Measurements from ENCODE around the gene STXBP1.

Gene STXBP1

DNA sequence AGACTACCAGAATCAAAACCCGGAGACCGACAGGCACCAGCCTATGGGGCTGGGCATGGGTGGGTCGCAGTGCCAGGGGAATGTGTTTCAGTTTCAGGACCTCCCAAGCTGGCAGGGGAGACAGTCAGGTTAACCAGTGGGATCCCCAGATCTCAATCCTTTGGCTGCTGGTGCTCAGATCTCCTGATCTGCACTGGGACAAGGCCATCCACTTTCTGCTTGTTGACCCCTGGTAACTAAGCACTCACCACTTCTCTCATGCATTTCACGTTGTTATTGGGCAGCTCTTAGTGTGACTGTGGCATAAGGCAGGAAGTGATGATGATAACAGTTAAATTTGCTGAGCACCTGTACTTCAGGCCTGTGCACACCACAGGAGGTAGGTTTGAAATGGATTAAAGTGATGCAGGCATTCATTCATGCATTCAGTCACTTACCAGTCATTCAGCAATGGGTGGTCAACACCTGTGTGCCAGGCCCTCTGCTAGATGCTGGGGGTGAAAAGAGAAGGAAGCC lies 42.1 kb upstream of the STXBP1 start:
- Mint-ChIP-seq H3K9me3 (no peaks in the 10 kb centered on the region), H3K36me3 (ENCODE audit: low read depth) (no peaks in the 10 kb centered on the region), H3K4me3 (peak overlapping the region; percentile 89 to 92 (median 90)), H3K4me1 (peaks cover 39% of the 10 kb centered on the region), H3K27ac (peak overlapping the region; percentile 96 to 98 (median 98)), H3K27me3 (ENCODE audit: low read depth) (no peaks in the 10 kb centered on the region)
- TF ChIP-seq, protein P1, sequence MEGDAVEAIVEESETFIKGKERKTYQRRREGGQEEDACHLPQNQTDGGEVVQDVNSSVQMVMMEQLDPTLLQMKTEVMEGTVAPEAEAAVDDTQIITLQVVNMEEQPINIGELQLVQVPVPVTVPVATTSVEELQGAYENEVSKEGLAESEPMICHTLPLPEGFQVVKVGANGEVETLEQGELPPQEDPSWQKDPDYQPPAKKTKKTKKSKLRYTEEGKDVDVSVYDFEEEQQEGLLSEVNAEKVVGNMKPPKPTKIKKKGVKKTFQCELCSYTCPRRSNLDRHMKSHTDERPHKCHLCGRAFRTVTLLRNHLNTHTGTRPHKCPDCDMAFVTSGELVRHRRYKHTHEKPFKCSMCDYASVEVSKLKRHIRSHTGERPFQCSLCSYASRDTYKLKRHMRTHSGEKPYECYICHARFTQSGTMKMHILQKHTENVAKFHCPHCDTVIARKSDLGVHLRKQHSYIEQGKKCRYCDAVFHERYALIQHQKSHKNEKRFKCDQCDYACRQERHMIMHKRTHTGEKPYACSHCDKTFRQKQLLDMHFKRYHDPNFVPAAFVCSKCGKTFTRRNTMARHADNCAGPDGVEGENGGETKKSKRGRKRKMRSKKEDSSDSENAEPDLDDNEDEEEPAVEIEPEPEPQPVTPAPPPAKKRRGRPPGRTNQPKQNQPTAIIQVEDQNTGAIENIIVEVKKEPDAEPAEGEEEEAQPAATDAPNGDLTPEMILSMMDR (IDR thresholded peaks at IDR 0.05; ENCODE audit: unreplicated experiment in 3 of 3) = no peak

DNA sequence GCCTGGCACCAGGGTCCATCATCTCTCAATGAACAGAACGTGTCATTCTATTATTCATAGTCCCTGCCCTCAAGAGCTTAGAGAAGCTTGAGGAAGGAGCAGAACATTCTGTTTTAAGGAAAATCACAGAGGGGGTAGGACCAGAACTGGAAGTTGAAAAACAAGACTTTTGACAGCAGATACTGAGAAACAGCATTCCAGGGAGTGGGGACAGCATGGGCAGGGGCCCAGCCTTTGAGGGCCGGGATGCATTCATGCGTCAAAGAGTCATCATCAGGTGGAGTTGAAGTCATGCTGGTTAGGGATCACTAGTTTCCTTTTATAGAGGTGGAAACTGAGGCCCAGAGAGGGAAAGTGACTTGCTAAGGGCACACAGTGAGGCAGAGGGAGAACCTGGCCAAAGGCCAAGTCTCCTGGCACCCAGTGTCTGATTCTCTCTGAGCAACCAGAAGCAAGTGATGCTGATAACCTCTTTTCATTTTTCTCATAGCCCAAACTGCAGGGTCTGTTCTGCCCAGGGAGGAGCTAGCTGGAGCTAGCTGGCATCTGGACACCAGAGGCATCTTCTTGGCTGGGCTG lies 41.5 kb upstream of the STXBP1 start:
- Mint-ChIP-seq H3K4me1 (peaks cover 39% of the 10 kb centered on the region), H3K27ac (peak overlapping the region; percentile 96 to 98 (median 98)), H3K9me3 (no peaks in the 10 kb centered on the region), H3K27me3 (ENCODE audit: low read depth) (no peaks in the 10 kb centered on the region), H3K4me3 (peak overlapping the region; percentile 89 to 92 (median 90)), H3K36me3 (ENCODE audit: low read depth) (no peaks in the 10 kb centered on the region)
- TF ChIP-seq, protein P1 (IDR thresholded peaks at IDR 0.05; ENCODE audit: unreplicated experiment in 3 of 3) = no peak

DNA sequence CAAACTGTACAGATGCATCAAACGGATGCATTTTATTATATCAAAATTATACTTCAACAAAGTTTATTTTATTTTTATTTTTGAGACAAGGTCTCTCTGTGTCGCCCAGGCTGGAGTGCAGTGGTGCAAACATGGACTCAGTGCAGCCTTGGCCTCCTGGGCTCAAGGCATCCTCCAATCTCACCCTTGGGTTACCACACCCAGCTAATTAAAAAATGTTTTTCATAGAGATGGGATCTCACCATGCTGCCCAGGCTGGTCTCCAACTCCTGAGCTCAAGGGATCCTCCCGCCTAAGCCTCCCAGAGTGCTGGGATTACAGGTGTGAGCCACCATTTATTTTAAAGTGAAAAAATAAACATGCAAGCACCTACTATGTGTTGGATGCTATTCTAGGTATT lies 40.1 kb upstream of the STXBP1 start:
- no peaks in the 10 kb centered on the region for H3K9me3 Mint-ChIP-seq
- peak overlapping the region; percentile 33 to 65 (median 38) for H3K4me3 Mint-ChIP-seq
- H3K27me3 Mint-ChIP-seq (ENCODE audit: low read depth) = peaks cover 4% of the 10 kb centered on the region
- H3K4me1 Mint-ChIP-seq = peaks cover 44% of the 10 kb centered on the region
- peak overlapping the region in 2 of 3 experiments; percentile 32 to 58 for H3K27ac Mint-ChIP-seq
- H3K36me3 Mint-ChIP-seq (ENCODE audit: low read depth) = no peaks in the 10 kb centered on the region
- TF ChIP-seq, protein P1 (IDR thresholded peaks at IDR 0.05; ENCODE audit: unreplicated experiment in 3 of 3) = no peak

DNA sequence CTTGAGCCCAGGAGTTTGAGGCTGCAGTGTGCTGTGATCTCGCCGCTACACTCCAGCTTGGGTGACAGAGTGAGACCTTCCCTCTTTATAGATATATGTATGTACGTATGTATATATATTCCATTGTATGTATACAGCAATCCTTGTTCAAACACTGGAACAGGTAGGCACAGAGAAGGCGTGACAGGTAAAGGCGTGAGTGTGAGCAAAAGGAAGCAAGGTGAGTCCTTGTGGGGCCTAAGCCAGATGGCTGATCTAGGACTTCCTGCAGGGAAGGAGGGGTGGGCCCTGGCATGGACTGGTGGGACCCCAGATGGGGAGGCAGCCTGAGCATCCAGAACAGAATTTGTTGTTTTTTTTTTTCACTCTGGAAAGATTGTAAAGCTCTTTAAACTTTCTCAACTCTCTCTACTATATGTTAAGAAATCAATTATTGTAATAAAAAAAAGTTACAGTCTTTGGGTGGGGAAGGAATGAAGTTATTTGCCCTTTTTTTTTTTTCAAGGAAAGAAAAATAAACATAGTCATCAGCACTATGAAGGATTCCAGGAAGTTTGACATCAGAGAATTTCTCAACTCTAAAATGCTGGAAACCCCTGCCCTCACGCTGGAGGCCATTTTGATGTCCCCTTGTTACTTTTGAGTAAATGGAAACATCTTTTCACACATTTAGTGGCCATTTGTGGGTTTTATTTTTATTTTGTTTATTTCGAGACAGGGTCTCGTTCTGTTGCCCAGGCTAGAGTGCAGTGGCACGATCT lies 38.9 kb upstream of the STXBP1 start:
- no peaks in the 10 kb centered on the region for H3K9me3 Mint-ChIP-seq
- no peak overlapping the region for H3K4me3 Mint-ChIP-seq
- no peaks in the 10 kb centered on the region for H3K36me3 Mint-ChIP-seq (ENCODE audit: low read depth)
- H3K4me1 Mint-ChIP-seq = peaks cover 37% of the 10 kb centered on the region
- TF ChIP-seq, protein P1 (IDR thresholded peaks at IDR 0.05; ENCODE audit: unreplicated experiment in 3 of 3) = no peak
- H3K27me3 Mint-ChIP-seq (ENCODE audit: low read depth) = peaks cover 4% of the 10 kb centered on the region
- peak overlapping the region in 2 of 3 experiments; percentile 44 to 58 for H3K27ac Mint-ChIP-seq

DNA sequence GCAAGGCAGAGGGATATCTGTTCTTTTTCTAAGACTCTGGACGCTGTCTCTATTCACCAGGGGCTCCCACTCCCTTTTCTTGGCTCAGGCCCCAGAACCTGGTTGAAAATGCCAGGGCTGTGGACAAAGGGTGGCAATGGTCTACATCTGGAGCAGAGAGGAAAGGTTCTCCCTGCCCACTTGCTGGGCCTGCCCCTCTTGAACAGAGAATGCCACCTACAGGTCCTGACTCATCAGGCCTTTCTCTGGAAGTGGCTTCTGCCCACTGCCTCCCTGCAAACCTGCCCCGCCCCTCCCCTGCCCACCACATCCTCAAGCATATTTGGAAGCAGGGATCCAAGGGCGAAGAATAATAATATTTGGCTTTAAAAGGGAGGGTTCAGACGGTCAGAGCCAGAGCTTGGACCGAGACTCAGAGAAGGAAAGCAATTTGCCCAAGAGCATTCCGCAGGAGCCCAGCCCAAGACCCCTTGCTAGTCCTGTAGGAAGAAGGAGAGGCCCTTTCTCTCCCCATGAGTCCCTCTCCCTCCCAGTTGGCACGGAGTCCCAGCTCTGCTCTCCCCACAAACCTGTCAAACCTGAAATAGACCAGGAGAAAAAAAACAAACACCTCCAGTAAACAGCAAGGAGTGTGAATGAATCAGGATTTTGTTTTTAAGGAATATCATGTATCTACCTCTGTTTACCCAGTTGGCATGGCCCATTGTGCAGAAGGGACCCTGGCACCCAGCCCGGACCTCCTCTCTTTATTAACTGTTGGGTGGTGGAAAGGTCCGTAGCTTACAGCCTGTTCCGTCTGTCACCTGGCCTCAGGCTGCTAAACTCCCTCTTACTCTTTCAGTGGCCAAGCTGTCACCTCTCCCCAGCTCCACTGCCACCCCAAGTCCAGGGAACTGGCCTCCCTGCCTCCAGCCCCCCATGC lies 37.7 kb upstream of the STXBP1 start:
- peaks cover 4% of the 10 kb centered on the region for H3K27me3 Mint-ChIP-seq (ENCODE audit: low read depth)
- H3K4me1 Mint-ChIP-seq = peaks cover 44% of the 10 kb centered on the region
- TF ChIP-seq, protein P1 (IDR thresholded peaks at IDR 0.05; ENCODE audit: unreplicated experiment in 3 of 3) = no peak
- no peaks in the 10 kb centered on the region for H3K36me3 Mint-ChIP-seq (ENCODE audit: low read depth)
- peak overlapping the region; percentile 33 to 66 (median 44) for H3K27ac Mint-ChIP-seq
- no peaks in the 10 kb centered on the region for H3K9me3 Mint-ChIP-seq
- peak overlapping the region in 1 of 3 experiments; percentile 27 for H3K4me3 Mint-ChIP-seq

All from nephron (organoid).